HG03469 (cell line): ENCODE data around the gene ZNF529.
"Not testable (repeated sequence)": the region's sequence is repeated elsewhere in the genome, so short reads cannot be mapped to it uniquely, and the experiment has no call there.

Source experiments
- ATAC-seq: cut with Tn5 transposase; IDR thresholded peaks from one replicate; pipeline ENCODE4 v1.9.1; 2021; ENCODE audit warnings: mild to moderate bottlenecking, moderate library complexity, moderate number of reproducible peaks; ENCODE audit not compliant: unreplicated experiment

ZNF529 gene

DNA sequence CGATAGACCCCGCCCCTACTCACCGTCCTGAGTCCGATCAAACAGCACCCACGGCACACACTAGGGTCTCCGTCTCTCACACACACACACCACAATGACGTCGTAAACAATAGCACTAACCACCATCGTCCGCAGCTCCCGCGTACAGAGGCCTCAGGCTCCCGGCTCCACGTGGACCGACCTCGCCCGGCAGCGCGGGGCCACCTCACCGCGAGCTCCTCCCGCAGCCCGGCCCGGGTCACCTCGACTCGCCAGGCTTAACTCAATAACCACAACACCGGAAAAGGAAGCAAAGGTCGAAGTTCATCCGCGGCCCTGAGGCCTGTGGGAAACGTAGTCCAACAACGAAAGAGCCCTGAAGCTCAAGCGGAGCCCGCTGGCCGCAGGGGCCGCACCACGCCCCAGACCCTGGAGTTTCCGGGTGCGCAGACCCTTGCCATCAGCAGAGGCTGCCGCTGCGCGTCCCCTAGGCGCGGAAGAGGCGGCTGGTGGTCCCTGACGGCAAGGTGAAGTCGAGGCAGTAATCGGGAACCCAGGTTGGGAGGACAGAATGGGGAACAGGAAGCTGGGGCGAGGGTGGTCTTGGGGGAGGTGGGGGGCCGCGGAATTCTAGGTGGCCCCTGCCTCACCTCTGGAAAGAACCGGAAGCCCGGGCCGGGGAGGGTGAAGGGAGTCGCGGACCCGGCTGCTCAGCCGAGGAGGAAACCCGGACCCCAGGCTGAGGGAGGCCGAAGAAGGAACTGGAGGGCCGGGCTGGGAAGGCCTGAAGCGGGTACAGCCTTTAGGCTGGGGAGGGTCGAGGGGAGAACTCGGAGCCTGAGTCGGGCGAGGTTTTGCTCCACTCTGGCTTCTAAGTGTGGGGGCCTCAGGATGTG, at the start of gene ZNF529:
Gene ZNF529 (minus strand): TSS at position 273 of the 875 bp plus-strand sequence. CDS start 946 bp downstream, outside the sequence.
- peak; percentile 81 for ATAC-seq

- ATAC-seq: no peak
Measured at GRCh38 chr19:36605877-36606478, 32.9 kb upstream of the ZNF529 start.

DNA sequence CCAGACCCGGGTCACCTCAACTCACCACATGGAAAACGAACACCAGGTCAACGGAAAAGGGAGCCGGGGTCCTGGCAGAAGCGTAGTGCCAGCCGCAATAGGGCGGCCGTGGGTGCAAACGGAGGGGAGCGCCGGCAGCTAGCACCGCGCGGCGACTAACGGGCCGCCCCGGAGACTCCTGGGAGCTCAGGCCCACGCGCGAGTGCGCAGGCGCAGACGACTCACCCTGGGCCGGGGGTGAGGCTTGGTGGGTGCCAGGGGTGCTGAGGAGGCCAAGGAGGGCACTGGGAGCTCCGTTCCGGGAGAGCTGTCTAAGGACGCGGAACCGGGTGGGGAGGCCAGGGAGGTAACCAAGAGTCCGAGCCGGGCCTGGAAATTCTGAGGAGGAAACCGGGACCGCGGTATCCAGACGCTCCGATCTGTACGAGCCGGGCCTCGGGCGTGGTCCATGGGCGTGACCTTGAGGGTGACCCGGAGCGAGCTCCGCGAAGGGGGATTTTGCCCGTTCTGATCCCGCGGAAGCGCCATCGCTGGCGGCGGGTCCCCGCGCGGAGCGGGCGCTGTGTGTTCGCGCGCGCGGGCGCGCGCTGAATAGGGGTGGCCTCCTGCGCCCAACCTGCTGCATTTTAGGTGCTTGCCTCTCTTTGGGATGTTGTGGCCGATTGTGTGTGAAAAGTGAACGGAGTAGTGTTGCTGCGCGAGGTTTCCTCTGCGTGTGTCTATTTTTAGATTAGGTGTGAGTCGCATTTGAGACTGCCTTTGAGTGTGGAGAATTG, 32.2 kb upstream of the ZNF529 start, which contains the start of gene ZNF382:
Gene ZNF382 (plus strand): TSS at position 213 of the 776 bp plus-strand sequence. CDS start 4,602 bp downstream, outside the sequence.
- peak; percentile 26 for ATAC-seq

DNA sequence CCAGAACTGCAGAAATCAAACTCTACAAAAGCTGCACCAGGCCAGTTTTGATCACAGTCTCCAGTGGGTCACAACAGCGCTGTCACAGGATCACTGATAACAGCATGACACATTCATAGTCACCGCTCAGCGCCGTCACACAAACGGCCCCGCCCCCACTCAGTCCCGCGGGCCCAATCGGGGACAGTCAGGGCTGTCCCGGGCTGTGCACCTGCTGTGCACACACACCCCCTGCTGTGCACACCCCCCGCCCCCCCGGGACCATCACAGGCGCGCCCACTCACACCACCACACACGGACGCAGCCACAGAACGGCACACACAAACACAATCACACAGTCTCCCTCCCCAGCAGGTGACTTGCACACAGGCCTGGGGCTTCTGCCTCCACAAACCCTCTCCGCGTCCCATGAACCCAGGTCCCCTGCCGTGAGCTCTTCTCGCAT, 31.6 kb upstream of the ZNF529 start:
- peak; percentile 52 for ATAC-seq

- not testable (repeated sequence) for ATAC-seq
Measured at GRCh38 chr19:36602681-36603080, 29.6 kb upstream of the ZNF529 start.

- no peak for ATAC-seq
Measured at GRCh38 chr19:36579255-36579654, 6.2 kb upstream of the ZNF529 start.

DNA sequence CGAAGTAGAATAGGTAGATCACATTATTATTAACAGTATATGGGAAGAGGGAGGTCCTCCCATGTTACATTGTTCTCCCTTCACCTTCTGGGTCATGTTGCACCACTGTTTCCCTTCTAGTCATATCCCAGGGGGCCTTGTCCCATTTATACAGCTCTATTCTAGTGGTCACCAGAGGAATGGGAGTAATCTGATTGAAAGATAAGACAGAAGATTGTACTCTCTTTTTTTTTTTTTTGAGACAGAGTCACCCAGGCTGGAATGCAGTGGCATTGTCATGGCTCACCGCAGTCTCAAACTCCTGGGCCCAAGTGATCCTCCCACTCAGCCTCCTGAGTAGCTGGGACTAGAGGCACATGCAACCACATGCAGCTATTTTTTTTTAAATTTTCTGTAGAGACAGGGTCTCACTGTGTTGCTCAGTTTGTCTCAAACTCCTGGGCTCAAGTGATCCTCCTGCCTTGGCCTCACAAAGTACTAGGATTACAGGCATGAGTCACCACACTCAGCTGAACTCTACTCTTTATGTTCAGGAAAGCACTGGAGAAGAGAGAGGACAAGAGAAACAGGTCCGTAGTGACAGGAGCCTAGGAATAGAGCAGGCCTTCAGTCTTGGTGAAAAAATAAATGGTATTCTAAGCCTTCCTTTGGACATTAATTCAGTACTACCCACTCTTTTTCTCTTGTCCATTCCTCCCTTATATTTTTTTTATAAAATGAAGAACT, 4.3 kb upstream of the ZNF529 start:
- no peak for ATAC-seq

DNA sequence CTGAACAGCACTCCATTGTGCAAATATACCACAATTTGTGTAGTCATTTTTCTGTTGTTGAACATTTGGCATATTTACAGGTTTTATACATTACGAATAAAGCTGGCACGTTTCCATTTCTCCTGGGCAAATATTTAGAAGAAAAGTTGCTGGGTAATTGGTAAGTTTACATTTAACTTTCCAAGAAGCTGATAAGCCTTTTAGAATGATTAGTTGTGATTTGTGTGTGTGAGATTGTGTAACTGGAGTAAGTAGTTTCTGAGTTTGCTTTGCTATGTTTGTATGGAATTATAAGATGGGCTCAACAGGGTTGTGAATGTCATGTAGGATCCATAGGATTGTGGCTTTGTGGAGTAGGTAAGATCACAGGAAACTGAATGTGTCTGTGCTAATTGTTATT, 1.6 kb upstream of the ZNF529 start:
- ATAC-seq: no peak

GRCh38 chr19:36573895-36574720, 1.0 kb upstream of the ZNF529 start:
- ATAC-seq: no peak

- peak; percentile 36 for ATAC-seq
Measured at GRCh38 chr19:36572593-36573019, 486 bp downstream of the ZNF529 start.

- no peak for ATAC-seq
Measured at GRCh38 chr19:36564391-36564790, 8.7 kb downstream of the ZNF529 start.

DNA sequence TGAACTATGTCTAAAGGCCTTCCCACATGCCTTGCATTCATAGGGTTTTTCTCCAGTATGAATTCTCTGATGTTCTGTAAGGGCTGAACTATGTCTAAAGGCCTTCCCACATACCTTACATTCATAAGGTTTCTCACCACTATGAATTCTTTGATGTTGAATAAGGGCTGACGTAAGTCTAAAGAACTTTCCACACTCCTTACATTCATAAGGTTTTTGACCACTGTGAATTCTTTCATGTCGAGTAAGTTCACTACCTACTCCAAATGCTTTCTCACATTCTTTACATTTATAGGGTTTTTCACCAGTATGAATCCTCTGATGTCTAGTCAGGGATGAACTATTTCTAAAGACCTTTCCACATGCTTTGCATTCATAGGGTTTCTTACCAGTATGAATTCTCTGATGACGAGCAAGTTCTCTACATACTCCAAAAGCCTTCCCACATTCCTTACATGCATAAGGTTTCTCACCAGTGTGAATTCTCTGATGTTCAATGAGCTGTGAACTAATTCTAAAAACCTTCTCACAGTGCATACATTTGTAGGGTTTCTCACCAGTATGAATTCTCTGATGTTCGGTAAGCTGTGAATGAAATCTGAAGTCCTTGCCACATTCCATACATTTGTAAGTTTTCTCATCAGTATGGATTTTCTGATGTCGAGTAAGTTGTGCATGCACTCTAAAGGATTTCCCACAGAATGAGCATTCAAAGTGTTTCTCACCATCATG, 25.9 kb downstream of the ZNF529 start:
- no peak for ATAC-seq

GRCh38 chr19:36528921-36529518, 44.1 kb downstream of the ZNF529 start:
- ATAC-seq: no peak

GRCh38 chr19:36528194-36528920, 44.7 kb downstream of the ZNF529 start, which contains the start of gene ZNF260:
ZNF260 (minus strand) TSS chr19:36528271; CDS start chr19:36515238, 13,033 bp downstream.
- ATAC-seq: peak; percentile 67

DNA sequence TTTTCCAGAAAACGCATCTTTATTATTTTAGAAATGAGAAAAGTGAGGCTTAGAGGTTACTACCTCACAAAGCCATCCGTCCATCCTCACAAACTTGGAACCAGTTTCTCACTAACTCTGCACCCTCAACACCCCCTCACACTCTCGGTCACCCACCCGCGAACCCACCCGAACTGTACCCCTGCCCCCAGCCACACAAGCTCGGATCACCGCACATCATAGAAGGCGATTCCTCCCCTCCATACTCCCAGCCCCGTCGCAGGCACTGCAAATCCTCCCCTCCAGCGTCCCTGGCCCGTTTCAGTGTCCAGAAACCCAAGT, 45.3 kb downstream of the ZNF529 start:
- ATAC-seq: no peak

- no peak for ATAC-seq
Measured at GRCh38 chr19:36527341-36527740, 45.8 kb downstream of the ZNF529 start.

DNA sequence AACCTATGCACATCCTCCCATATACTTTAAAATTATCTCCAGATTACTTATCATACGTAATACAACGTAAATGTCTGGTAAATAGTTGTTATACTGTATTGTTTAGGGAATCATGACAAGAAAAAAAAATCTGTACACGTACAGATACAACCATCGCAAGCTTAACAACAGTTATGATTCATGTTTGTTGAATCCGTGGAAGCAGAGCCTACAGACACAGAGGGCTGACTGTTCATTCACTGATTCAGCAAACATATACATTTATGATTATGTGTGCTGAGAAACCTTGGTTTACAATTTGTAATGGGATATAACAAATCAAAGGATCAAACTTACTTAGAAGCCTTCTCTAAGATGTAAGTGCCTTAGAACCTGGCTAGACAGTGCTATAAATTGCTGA, 46.5 kb downstream of the ZNF529 start:
- no peak for ATAC-seq

- ATAC-seq: no peak
Measured at GRCh38 chr19:36524617-36525016, 48.5 kb downstream of the ZNF529 start.
